GM23338 (cell line): ENCODE measurements around the gene CES5A.

Source experiments
- CREB1 ChIP-seq: fragments of 250-450 bp; sonication (Bioruptor Pico); IDR thresholded peaks from 2 replicates; pipeline ENCODE4 v1.5.0; 2020; ENCODE audit warnings: low read depth, mild to moderate bottlenecking, moderate library complexity
- CTCF ChIP-seq, 2 experiments: fragments of 200-600 bp in 1 of 2; sonication (generic) in 1 of 2; conservative IDR thresholded peaks; 2 replicates each; pipeline versions ENCODE4 v1.5.1 to v1.6.1; 2016 to 2017; ENCODE audit warnings: antibody characterized with exemption in 2 of 2, low read depth in 2 of 2, mild to moderate bottlenecking in 2 of 2, moderate library complexity in 1 of 2
- ETS1 ChIP-seq: IDR thresholded peaks from 2 replicates; pipeline ENCODE4 v1.6.1; 2016; ENCODE audit warnings: antibody characterized with exemption
- EZH2 ChIP-seq: fragments of 200-600 bp; sonication (generic); IDR thresholded peaks from one replicate; pipeline ENCODE4 v1.8.0; 2017; ENCODE audit warnings: antibody characterized with exemption, mild to moderate bottlenecking, low read depth; ENCODE audit not compliant: unreplicated experiment
- EZH2phosphoT487 ChIP-seq: fragments of 200-600 bp; sonication (generic); IDR thresholded peaks from one replicate; pipeline ENCODE4 v1.8.1; 2018; ENCODE audit warnings: antibody characterized with exemption; ENCODE audit not compliant: unreplicated experiment
- JUNB ChIP-seq: IDR thresholded peaks from one replicate; pipeline ENCODE4 v1.6.1; 2016; ENCODE audit warnings: antibody characterized with exemption; ENCODE audit not compliant: unreplicated experiment
- POLR2AphosphoS5 ChIP-seq: IDR thresholded peaks from 2 replicates; pipeline ENCODE4 v1.6.1; 2016; ENCODE audit warnings: antibody characterized with exemption, low read depth
- REST ChIP-seq: IDR thresholded peaks from one replicate; pipeline ENCODE4 v1.6.1; 2018; ENCODE audit warnings: antibody characterized with exemption; ENCODE audit not compliant: unreplicated experiment

GRCh38 chr16:55849536-55849935, 25.6 kb downstream of the CES5A start:
- no peak for TF ChIP-seq EZH2
- TF ChIP-seq CTCF (conservative IDR thresholded peaks at IDR 0.05; ENCODE audit: low read depth in 2 of 2), result no peak
- TF ChIP-seq EZH2phosphoT487, result no peak
- no peak for TF ChIP-seq CREB1 (CRISPR knock-in tag)
- TF ChIP-seq REST, result no peak
- no peak for TF ChIP-seq JUNB
- no peak for TF ChIP-seq POLR2AphosphoS5
- no peak for TF ChIP-seq ETS1
